ENCODE measurements around the gene MXD1.
"Not testable (repeated sequence)": the region's sequence is repeated elsewhere in the genome, so short reads cannot be mapped to it uniquely, and the experiment has no call there.

The MXD1 gene, protein sequence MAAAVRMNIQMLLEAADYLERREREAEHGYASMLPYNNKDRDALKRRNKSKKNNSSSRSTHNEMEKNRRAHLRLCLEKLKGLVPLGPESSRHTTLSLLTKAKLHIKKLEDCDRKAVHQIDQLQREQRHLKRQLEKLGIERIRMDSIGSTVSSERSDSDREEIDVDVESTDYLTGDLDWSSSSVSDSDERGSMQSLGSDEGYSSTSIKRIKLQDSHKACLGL

DNA sequence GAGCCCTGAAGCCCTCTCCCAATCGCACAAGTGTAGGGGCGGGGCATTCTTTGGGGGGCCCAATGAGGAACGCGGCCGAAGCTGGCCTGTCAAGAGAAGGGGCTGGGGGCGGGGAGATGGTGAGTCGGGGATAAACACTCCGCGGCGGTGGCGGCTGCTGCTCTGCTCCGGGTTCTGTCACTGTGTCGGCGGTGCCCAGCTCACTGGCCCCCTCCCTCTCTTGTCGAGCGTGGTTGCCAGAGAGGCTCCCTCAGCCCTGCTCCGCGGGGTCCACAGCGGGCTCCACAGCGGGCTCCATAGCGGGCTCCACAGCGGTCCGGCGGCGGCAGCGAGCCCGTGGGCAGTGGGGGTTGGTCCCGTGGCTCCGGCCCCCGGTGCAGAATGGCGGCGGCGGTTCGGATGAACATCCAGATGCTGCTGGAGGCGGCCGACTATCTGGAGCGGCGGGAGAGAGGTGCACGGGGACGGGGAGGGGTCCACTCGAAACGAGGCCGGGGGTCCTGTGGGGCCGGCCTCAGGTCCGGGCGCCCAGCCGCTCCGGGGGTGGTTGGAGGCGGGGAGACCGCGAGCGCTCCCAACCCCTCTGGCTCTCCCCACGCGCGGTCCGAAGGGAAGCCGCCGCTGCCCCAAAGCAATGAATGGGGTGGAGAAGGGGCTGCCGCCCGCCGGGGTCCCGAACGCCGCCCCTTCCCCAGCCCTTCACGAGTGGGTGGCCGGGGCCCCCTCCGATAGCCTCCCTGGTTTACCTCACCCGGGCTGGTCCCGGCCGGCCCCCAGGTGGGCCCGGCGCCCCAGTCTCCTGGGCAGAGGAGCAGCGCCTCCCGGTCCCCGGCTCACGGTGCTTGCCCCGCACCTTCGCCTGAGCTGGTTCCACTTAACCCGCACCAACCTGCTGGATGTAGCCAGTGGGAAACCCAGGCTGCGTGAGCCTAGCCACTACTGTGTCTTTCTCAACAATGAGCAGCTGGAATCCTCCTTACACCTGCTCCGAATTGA, at the start of gene MXD1:
Gene MXD1 (plus strand): TSS at position 160 of the 996 bp plus-strand sequence. CDS start 222 bp downstream, at position 382.
- DNase-seq: no peak

GRCh38 chr2:69888451-69888850, 26.5 kb upstream of the MXD1 start:
- no peak for DNase-seq

- DNase-seq: no peak
Measured at GRCh38 chr2:69889302-69889701, 25.6 kb upstream of the MXD1 start.

DNA sequence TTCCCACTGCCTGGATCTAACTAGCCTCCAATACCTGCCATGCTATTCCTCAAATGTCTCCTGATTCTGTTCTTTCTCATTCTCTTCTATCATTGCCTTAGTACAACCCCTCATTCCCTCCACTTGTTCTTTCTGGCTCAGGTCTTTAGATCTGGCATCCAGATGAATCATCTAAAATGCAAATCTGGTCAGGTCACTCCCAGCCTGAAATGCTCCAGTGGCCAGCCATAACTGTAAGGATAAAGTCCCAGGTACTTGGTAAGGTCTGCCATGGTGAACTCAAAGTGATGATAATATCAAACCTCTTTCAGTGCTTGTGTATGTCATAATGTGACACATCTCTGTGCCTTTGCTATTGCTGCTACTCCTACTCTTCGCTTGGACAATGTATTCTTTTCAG, 24.0 kb upstream of the MXD1 start:
- no peak for DNase-seq

GRCh38 chr2:69892838-69893424, 22.0 kb upstream of the MXD1 start:
- DNase-seq: not testable (repeated sequence)

GRCh38 chr2:69893684-69894551, 21.0 kb upstream of the MXD1 start, which contains the start of gene SNRNP27:
Gene SNRNP27 (plus strand): TSS chr2:69893956. CDS start chr2:69893985, 29 bp downstream.
- DNase-seq: peak; percentile 75

GRCh38 chr2:69894737-69895136, 20.2 kb upstream of the MXD1 start:
- not testable (repeated sequence) for DNase-seq

DNA sequence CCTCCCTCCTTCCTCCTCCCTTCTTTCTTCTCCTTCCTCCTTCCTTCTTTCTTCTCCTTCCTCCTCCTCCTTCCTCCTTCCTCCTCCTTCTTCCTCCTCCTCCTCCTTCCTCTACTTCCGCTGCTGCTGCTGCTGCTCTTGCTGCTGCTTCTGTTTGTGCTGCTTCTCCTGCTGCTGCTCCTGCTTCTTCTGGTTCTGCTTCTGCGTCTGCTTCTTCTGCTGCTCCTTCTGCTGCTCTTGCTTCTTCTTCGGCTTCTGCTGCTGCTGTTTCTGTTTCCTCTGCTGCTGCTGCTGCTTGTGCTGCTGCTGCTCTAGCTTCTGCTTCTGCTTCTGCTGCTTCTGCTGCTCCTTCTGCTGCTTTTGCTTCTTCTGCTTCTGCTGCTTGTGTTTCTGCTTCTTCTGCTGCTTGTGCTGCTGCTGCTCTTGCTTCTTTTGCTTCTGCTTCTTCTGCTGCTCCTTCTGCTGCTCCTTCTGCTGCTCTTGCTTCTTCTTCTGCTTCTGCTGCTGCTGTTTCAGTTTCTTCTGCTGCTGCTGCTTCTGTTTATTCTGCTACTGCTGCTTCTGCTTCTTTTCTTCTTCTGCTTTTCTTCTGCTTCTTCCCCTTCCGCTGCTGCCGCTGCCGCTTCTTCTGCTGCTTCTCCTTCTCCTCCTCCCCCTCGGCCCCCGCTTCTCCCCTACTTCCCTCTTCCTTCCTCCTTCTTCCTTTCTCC, 12.5 kb upstream of the MXD1 start:
- no peak for DNase-seq

DNA sequence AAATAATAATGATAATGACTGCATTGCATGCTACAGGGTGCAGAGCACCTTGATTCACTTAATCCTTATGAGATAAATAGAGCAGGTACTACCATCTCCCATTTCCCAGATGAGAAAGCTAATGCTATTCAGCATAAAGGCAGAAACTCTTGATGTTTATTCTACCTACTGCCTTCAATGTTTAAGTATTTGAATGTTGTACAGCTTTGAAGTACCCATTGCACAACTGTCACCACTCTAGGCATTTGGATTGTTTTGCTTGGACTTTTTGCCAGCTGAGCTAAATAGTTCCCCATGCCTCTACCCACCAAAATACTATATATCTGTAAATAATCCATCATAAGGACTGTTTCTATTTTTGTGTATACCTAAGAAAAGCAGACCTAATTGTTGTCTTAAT, 7.7 kb upstream of the MXD1 start:
- DNase-seq: no peak

- no peak for DNase-seq
Measured at GRCh38 chr2:69911985-69912563, 2.8 kb upstream of the MXD1 start.

- peak; percentile 100 for DNase-seq
Measured at GRCh38 chr2:69914164-69914949, 552 bp upstream of the MXD1 start.

- no peak for DNase-seq
Measured at GRCh38 chr2:69916106-69916505, 1.2 kb downstream of the MXD1 start.

DNA sequence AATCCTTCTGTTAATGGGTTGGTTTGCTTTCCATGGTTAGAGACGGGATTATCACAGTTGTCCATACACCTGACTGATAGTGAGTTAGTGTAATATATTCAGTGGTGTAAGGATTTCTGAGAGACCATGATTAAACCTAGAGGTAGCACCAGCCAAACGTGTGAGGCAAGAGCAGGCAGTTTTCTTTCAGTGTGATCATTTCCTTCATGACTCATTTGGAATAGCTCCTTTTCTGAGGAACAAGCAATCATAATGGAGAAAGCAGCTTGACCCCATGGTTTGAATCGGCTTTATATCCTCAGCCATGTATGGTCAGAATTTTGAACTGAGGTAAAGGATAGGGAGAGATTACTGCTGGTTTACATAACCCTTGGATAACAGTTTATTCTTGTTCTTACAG, 2.9 kb downstream of the MXD1 start:
- DNase-seq: no peak

DNA sequence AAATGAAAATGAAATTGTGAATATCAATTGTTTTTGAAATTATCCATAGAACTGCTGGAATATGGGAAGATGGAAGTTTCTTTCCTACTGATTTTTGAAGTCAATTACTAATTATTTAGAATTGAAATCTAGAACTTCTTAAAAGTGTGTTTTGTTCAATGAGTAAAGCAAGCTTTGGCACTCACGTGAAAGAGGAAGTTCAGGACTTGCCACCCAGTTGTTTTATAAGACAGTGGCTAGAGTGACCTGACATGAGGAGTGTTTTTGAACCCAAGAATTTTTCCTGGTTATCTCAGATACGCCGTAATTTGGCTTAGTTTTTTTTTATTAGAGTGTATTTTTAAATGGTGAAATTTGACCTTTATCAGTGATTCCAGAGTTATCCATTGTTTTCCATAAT, 3.5 kb downstream of the MXD1 start:
- no peak for DNase-seq

- DNase-seq: no peak
Measured at GRCh38 chr2:69923116-69923515, 8.2 kb downstream of the MXD1 start.

DNA sequence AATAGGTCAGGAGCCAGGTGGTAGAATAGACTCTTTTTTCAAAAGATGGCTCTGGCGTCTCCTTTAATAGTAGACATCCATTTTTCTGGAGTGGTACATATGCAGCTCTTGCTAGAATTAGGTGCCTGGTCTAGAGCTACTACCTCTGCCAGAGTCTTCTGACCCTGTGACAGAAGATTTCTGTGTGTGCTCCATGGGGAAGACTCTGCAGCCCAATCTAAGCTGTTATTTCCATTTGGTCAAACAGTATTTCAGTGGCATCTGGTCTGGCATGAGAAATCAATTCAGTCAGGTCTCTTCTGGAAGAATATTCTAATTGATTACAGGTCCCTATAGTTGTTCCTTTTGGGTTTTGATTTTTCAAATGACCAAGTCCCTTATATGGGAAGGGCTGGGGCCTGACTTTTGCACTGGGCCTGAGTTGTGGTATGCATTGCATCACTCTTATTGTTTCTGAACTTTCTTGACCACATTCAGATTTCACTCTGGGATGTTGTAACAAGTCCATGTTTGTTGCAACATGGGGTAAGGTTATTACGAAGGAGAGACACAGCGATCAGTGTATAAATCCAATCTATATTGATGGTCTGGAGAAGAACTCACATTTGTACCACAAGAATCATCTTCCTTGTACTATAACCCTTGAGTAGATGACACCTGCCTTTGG, 12.1 kb downstream of the MXD1 start:
- no peak for DNase-seq

GRCh38 chr2:69931832-69932595, 17.1 kb downstream of the MXD1 start:
- no peak for DNase-seq

- no peak for DNase-seq
Measured at GRCh38 chr2:69932596-69932922, 17.6 kb downstream of the MXD1 start.

DNA sequence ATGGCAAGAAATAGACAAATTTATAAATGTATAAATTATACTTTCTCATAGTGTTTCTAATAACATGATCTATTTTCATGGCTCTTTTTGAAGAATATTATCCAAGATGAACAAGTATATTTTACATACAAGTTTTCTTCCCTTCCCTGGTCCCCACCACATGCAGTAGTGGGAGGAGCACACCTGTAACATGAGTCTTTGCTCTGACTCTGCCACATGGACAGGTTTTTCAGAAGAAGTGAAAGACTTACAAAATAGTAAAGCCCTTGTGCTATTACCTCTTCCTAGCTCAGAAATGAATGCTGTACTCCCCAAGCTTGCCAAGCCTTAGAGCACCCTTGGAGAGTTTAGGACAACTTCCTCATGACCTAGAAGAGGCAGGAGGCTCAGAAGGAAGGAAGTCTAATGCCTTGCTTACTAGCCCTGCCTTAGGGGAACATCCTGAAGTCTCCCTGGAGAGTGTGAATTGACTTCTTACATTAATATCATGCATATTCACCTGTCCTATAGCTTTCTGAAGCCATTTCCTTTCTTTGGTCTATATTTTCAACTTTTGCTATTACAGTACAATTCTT, 18.4 kb downstream of the MXD1 start:
- DNase-seq: no peak

Data from stimulated activated naive CD4-positive, alpha-beta T cell treated with Interleukin-2 at 50 U/mL for 16 hours (primary cell).